HG03095 (cell line): Measurements from ENCODE around the gene KCND1.
A peak's percentile ranks its signal among the peaks of the same experiment; 100 is the strongest.

Source experiments
- ATAC-seq: cut with Tn5 transposase; IDR thresholded peaks from one replicate; pipeline ENCODE4 v1.9.1; 2021; ENCODE audit warnings: moderate library complexity; ENCODE audit not compliant: unreplicated experiment

The KCND1 gene

DNA sequence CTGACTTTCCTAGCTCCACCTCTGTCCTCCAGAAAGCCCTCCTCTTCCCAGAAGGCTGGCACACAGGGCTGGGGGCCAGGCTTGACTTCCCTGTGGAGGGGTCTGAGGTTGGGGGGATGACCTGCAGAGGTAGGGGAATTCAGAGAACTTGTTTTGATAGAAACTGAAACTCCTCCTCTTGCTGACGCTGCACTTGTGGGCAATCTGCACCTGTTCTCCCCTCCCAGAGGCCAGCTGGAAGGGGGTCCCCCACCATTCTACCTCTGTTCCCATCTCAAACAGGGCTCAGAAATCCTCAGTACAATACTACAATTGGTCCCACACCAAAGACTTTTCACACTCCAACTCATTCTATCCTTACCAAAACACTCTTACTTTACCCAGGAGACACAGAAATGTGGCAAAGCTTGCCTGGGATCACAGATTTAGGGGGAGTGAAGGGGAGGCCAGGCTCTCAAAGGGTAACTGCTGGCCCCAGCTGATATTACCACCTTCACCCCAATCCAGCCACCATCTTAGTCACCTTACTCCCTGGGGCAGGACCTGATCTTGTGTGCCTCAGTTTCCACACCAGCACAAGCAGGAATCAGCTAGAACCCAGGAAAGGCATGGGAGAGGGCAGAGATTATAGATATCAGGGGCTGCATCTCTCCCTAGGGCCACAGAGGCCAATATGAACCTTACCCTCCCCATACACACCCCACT is 32.8 kb downstream of the KCND1 start:
- peak; percentile 47 for ATAC-seq

DNA sequence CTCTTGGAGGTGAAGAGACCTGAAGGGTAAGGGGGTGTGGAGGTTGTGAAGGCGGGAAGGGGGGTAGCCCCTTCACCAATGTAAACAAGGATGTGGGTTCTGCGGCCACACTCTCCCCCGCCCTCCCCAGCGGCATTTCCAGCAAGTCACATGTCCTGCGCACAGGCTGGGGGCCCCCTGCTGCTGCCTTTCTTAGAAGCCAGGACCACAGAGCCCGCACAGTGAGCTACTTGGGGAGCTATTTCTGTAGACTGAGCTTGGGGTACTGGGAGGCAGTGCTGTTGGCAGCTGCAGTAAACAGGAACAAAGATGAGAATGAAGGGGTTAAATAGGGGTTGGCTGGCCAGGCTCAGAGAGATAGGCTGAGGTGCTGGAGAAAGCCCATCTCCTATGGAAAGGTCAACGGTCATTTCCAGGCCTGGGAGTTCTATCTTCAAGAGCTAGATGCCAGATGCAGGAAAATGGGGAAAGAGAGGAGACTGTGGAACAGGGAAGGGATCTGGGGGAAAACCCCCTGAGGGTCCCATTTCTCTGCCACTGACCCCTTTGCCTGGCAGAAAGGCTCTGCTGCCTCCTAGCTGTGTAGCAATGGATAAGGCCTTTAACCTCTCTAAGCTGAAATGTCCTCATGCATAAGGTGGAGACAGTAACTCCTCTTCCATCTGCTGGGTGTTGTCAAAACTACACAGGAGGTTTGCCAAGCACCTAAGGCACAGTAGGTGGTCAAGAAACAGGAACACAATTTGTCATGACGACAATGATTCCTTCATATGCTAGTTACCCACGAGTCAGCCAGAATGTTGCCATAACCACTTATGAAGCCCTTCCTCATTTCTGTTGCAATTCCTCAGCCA is 34.4 kb downstream of the KCND1 start:
- ATAC-seq: peak; percentile 62

DNA sequence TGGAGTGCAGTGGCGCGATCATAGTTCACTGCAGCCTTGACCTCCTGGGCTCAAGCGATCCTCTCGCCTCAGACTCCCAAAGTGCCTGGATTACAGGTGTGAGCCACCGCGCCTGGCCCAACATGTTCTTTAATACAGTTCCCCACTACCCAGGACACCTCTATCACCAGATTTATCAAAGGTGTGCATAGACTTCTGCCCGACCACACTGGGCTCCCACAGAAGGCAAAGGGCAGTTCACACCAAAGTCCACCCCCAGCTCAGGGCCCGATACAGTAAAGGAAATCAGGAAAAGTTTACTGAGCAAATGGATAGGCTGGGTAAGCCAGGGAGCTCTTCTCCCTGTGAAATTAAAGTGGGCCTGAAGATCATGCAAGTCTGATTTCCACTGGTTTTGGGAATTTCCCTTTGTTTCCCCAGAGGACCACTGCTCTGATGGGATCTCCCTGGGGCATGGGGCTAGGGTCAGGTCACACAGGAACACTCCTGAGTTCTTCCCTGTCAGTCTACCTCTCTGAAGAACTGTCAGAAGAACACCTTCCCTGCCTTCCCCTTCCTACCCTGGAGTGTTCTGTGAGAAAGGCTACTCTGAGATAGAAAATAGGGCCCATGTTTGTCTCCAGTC is 35.1 kb downstream of the KCND1 start:
- peak; percentile 0 for ATAC-seq

DNA sequence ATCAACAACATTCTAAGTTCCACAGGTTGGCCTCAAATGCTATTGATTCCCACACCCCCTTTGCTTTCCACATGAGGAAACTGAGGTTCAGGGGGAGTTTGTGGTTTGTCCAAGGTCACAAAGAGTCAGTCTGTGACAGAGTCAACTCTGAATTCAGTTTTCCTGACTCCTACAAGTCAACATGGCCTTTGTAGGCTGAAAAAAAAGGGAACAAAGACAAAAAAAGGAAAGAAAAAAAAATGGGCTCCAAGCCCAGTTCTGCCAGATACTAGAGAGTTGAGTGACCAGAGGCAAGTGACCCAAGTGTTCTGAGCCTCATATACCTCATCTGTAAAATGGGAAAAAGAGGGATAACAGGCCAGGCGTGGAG is 36.4 kb downstream of the KCND1 start:
- ATAC-seq: no peak

DNA sequence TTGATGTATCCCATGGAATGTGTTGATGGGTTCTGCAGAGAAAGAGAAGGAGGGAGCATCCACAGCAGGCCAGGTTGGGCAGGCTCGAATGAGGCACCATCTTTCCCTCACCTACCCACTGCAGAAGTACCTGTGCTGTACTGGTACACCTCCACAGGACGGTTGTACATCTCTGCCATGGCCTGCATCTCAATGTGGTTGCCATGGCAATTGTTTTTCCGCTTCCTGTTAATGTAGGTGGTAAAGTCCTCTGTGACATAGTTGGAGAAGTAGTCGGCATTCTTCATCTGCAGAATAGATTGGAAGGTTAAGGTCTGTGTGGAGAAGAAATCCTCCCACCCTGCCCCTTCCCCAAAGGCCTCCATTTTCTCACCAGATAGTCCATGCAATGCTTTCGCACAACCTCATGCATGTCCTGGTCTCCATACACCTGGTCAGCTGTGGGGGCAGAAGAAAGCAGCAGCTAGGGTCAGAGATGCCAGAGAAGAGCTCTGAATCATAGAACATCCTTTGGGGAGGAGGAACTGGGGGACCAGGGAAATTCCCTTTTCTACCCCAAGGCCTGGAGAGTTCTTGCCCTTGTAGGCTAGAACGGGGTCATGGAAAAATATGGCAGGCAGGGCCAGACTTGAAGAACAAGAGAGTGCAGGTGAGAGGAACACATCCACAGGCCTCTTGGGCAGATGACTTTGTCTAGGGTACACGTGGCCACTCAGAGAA is 36.9 kb downstream of the KCND1 start:
- ATAC-seq: no peak

DNA sequence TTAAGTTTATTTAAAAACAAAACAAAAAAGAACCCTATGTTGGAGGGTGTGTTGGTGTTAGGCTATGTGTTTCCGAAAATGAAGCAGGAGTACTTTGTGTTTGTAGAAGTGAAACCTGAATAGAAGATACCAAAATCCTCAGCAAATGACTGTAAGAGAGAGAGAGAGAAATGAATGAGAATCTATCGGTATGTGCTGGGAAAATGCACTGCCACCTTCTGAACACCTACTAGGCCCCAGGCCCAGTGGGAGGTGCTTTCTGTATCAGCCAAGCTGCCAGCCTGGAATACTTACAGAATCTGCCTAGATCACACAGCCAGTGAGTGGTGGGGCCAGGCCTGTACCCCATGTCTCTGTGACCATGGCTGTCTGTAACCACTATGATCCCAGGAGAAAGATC is 37.9 kb downstream of the KCND1 start:
- no peak for ATAC-seq

DNA sequence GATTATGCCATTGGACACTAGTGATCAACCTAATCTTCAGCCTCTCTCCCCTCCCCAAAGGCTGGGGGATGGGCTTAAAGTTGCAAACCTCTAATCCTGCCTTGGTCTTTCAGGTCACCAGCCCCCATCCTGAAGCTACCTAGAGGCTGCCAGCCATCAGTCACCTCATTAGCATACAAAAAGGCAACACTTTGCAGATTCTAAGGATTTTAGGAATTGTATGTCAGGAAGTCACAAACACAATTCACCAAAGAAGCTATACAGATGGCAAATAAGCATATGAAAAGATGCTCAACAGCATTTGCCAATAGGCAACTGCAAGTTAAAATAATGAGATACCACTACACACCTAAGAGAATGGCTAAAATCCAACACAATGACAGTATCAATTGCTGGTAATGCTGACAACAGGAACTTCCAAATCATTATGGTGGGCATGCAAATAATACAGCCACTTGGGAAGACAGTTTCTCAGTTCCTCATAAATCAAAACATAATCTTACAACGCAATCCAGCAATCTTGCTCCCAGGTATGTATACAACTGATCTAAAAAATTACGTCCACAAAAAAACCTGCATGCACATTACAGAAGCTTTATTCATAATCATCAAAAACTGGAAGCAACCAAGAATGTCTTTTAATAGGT is 43.8 kb downstream of the KCND1 start:
- ATAC-seq: no peak

DNA sequence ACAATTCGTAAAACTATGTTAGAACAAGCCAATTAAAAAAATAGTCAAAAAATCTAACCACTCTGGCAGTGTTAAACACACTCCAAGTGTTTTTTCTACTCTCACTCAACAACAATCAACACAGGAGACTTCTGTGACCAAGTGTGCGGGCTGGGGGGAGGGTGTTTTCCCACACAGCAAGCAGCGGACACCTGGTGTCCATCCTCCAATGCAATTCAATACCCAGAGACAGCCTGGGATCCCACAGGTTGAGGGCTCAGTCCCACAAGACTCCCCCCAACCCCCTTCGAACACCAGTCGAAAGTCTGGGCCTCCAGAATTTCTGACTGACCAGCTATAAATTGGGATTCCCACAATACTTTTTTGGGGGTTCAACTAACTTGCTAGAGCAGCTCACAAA is 44.5 kb downstream of the KCND1 start:
- no peak for ATAC-seq

DNA sequence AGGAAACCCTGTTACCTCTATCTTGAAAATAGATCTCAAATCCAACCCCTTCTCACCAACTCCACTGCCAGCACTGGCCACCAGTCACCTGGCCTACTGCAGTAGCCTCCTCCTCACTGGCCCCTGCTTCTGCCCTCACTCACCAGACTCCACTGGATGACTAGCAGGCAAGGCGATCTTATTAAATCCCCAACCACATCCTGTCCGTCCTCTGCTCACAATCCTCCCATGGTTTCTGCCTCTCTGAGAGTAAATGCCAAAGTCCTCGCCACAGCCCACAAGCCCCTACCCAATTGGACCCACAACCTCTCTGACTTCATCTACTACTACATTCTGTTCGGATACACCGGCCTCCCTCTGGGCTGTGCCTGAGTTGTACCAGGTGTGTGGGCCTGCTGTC is 47.4 kb downstream of the KCND1 start:
- no peak for ATAC-seq

DNA sequence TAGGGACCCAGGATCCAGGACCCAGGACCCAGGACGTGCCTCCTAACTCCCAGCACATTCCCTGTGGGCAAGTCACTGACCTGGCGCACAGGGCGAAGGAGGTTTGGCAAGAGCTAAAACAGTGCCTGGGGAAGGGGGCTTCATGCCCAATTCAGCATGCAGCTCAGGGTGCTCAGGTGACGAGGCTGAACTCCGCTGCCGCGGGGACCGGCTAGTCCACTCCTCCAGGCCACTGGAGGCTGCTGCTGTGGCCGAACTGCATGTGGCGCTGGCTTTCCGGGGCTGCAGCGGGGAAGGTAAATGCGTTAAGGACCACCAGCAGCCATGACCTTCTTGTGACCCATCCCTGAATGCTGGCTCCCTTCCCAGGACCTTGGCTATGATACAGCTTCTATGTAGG is 47.9 kb downstream of the KCND1 start:
- ATAC-seq: no peak

DNA sequence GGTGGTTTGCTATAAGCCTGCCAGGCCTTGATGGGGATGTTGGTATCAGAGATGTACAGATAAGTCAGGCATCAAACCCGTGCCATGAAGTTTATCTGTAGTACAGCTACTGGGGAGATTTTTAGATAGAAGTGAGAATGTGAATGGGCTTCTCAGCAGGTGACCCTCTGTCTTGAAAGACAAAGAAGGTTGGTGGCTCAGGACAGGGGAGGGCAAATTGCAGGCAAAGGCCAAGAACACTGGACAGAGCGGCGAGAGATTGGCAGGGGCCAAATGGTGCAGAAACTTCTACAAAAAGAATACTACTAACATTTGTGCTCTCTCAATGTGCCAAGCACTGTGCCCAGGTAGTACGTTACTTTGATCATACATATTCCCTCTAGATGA is 50.9 kb downstream of the KCND1 start:
- ATAC-seq: no peak

DNA sequence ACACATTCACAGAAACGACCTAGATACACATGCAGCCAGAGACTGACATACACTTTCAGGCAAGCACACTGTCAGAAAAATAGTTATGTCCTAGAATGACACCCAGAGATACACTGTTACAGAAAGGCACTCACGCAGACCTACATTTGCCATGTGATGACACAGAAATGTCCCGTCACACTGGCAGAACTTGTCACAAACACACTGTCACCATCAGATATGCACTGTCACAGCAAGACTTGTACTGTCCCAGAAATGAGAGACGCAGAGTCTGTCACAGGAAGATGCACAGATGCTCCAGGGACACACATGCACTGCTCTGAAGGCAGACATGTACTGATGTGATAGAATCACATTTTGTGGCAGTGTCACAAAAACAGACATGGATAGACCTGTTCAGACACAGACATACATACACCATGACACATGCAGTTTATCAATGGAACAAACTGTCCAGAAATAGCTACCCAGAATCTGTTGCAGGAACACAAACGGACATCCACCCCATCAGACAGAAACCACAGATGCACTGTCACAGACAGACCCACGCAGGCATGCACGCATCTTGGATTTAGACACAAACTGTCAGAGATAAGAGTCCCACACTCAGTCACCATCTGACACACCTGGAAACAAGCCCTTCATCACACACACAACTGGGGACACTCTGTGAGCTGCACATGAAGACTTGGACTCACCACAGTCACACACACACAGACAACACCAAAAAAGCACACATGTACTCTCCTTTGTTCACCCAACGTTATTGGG is 51.5 kb downstream of the KCND1 start:
- ATAC-seq: no peak

DNA sequence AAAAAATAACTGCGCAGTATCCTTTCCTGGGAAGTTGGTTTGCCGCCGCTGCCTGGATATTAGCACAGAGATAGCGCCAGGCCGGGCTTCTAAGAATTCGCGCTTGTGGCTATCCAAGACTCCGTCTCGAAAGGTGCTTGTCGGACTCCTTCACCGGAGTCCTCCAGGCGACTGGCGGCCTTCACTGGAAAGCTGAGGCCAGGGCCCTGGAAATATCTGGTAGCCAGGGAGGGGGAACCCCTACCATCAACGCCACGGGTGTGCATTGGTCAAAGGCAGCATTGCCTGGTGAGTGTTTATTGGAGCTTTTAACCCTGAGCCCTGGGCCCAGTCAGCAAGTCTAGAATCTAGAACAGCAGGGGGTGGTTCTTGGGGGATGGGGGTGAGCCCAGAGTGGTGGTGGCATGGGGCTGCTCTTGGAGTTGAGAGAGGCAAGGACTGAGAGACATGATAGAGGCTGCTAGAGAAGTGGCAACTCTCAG is 52.2 kb downstream of the KCND1 start:
- peak; percentile 18 for ATAC-seq

DNA sequence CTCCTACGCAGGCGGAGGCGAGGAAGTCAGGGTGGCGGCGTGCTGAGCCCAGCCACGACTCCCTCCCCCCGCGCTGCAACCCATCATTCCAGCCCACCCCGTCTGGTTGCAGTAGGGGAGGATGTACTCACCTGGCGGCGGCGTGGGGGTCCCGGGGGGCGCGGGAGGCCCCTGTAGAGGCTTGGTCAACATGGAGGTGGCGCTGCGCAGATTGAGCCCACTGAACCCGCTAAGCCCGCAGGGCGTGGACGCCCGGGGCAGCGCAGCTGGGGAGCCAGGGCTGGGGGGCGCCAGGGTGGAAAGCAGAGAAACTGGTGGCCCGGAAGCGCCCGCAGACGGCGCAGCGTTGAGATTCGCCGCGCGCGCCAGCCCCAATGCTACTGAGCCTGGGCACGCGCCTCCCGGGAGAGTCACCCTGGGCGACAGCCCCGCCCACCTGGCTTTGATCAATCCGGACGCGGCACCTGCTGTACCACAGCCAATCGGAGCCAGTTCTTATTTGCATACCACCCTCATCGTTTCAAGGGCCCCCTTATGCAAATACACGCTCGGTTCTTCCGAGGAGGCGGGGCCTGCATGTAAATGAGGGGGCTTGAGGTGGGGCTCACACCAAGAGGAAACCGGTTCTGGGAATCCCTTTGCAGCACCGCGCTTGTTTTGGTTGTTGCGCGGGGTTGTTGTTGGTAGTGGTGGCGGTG is 52.9 kb downstream of the KCND1 start, which contains the start of gene PIM2:
Gene PIM2 (minus strand): TSS at position 382 of the 698 bp plus-strand sequence. CDS start 190 bp downstream, at position 192.
- ATAC-seq: peak; percentile 77

DNA sequence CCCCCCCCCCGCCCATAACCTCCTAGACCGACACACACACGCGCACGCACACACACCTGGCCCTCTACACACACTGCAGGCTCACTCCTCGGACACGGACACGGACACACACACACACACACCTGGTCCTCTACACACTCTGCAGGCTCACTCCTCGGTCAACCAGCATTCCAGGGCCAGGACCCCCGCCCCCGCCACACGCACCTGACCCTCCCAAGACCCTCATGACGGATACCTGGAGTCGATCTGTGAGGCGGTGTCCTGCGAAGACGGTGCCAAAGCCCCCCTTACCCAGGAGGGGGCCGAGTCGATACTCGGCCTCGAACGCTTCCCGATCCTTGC is 53.4 kb downstream of the KCND1 start:
- ATAC-seq: no peak

DNA sequence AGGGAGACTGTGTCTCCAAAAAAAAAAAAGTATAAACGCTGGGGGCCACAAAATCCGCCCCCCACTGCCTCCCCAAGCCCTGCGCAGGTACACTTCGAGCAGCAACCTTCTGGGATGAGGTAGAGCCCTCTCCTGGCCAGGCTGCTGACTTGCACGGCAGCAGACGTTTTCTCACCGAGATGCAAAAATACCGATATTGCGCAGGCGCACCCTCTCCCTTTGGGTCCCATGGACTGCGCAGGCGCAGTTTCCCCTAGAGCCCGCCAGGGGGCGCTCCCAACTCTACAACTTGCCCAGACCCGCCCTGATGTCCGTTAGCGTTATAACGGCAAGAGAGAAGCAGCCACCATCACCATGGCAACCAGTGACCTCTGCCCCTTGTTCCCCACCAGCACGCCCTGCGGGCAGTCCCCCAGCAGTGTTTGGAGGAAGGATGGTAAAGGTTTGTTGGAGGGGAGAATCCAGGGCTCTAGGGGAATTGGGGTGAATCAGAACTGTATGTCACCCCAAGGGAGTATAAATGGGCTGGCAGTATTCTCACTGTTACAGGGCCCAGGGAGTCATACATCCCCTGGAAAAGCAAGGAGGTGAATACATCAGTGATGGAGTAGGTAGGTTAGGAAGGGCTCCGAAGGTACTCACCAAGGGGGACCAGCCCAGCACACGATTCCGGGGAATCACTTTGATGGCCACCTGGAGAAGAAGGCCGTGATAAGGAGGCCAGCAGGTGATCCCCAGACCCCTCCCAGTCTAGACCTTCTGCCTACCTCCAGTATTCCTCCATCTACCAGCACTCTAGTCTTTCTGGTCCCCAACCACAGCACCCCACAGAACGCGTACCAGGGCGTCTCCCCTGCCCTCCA is 54.3 kb downstream of the KCND1 start:
- no peak for ATAC-seq

DNA sequence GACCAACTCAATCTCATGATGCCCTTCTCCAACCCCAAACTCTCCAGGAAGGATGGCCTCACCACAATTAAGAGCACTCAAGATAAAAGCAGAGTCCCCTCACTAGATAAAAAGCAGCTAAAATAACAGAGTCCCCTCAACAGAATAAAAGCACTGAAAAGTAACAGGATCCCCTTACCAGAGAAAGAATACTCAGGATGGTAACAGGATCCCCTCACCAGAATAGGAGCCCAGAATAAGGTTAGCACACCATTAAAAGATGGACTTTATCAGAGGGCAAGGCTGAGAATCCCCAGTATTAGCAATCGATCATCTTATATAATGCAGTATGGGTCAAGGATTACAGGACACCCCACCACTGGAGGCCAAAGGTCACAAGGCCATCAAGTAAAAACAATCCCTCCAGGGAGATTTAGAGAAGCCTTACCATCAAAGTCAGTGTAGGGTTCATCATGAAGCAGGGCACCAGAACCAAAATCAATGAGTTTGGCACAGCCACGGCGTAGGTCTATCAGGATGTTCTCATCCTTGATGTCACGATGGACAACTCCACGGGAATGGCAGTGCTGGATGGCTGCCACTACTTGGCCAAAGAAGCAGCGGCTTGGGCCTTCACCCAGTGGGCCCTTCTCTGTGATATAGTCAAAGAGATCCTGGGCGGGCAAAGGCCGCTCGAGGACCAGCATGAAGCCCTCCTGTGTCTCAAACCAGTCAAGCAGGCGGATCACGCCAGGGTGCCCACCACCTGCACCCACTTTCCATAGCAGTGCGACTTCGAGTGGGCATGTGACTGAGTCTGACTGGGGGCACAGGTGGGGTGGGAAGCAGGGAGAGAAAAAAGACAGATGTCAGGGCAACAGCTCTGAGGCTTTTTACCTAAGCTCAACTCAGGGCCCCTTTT is 56.8 kb downstream of the KCND1 start:
- ATAC-seq: no peak
